ENCODE measurements around the gene RAB30.

RAB30 gene

DNA sequence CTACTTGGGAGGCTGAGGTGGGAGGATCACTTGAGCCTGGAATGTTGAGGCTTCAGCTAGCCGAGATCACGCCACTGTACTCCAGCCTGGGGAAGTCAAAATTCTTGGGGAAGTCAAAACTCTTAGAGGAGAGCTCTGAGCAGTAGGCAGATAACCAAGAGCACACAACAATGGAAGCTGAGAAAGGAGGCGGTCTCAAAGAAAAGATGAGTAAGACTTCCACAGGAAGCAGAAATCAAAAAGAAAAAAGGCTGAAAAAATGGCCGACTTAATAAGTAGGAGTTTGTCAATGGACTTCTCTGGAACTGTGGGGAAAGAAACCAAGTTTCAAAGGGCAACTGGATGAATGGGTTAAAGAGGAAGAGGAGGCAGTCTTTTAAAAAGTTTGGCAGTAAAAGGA lies 32.1 kb downstream of the RAB30 start:
- Histone ChIP-seq H3K4me3 (ENCODE audit: extremely low read depth, insufficient read depth, low read length, poor library complexity, severe bottlenecking) (no peak overlapping the region), H3K9me3 (ENCODE audit: control insufficient read depth, low read length) (no peaks in the 10 kb centered on the region), H3K4me1 (ENCODE audit: control insufficient read depth, insufficient read depth, low read length, poor library complexity, severe bottlenecking) (peaks cover 6% of the 10 kb centered on the region), H3K27ac (ENCODE audit: low read depth, low read length, severe bottlenecking) (no peak overlapping the region), H3K36me3 (ENCODE audit: control insufficient read depth, insufficient read depth, low read length) (no peaks in the 10 kb centered on the region)
- 90 to 100% methylated on average over 3 to 4 of the region's 4 CpGs for WGBS, 2 experiments (ENCODE audit: insufficient coverage in 2 of 2)

DNA sequence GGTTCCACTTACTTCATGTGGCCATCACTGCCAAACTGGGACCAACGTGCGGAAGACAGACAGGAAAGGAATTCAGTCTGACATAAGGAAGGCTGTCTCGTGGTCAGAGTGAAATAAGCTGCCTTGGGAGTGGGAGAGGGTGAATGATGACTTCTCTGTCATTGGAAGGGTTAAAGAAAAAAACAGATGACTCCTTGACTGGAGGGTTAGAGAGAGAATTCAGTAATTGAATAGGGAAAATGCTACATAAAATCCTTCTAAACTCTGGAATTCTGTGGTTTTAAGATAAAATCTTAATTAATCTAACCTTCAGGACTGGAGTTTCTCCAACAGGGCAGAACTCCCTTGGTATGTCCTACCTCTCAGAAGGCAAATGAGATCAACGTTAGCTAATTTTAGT lies 33.8 kb downstream of the RAB30 start:
- Histone ChIP-seq H3K27ac (ENCODE audit: low read depth, low read length, severe bottlenecking) (no peak overlapping the region), H3K4me1 (ENCODE audit: control insufficient read depth, insufficient read depth, low read length, poor library complexity, severe bottlenecking) (peaks cover 13% of the 10 kb centered on the region), H3K36me3 (ENCODE audit: control insufficient read depth, insufficient read depth, low read length) (no peaks in the 10 kb centered on the region), H3K9me3 (ENCODE audit: control insufficient read depth, low read length) (no peaks in the 10 kb centered on the region), H3K4me3 (ENCODE audit: extremely low read depth, insufficient read depth, low read length, poor library complexity, severe bottlenecking) (no peak overlapping the region)
- WGBS, 2 experiments (ENCODE audit: insufficient coverage in 2 of 2): 84 to 89% methylated on average over 3 of the region's 4 CpGs

DNA sequence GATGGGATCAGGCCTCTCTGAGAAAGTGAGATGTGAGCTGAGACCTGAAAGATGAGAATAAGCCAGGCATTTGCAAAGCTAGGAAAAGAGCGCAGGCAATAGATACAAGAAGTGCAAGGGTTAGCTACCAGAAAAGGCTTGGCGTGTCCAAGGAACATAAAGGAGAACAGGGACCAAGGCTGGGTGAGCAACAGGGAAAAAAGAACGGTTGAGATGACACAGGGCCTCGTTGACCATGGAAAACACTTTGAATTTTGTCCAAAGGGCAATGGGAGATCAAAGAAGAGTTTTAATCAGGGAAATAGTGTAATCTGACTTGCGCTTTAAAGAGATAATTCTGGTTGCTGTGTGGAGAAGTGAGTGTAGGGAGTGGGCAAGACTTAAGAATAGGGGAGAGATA lies 35.0 kb downstream of the RAB30 start:
- Histone ChIP-seq H3K36me3 (ENCODE audit: control insufficient read depth, insufficient read depth, low read length) (no peaks in the 10 kb centered on the region), H3K4me3 (ENCODE audit: extremely low read depth, insufficient read depth, low read length, poor library complexity, severe bottlenecking) (no peak overlapping the region)

DNA sequence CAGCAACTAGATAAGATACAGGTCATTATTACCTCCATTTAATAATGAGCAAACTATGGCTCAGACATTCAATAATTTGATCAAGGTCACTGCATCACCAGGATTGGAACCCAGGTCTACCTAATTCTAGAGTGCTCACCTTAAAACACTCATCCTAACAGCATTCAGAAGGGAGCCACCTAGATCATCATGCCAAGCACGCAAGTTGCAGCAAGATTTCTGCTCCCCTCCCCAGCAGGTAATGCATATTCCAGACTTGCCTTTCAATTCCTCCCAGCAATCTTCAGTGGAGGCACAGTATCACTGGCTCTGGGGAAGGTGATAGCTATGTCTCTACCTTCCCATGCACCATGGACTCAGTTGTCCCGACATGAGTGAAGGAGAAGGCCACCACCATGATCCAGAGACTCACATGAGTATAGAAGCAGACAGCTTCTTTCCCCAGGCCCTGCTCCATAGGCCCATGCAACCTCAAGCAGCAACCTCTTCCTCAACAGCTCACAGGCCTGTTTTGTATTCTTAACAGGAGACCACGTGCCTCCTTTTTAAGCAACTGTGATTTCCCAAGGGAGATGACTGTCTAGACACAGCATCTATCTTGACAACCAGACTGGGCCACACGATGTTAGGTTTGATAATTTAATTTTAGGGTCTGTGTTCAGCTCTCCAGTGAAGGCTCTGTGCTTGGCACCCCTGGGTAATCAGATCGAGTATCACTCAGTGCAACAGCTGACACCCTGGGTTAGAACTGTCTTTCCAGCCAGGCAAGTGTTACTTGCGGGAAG lies 36.4 kb downstream of the RAB30 start:
- WGBS, 2 experiments (ENCODE audit: insufficient coverage in 2 of 2): 93 to 97% methylated on average over 3 to 4 of the region's 6 CpGs
- no peak overlapping the region for H3K4me3 ChIP-seq (ENCODE audit: extremely low read depth, insufficient read depth, low read length, poor library complexity, severe bottlenecking)
- no peaks in the 10 kb centered on the region for H3K9me3 ChIP-seq (ENCODE audit: control insufficient read depth, low read length)
- peaks cover 13% of the 10 kb centered on the region for H3K4me1 ChIP-seq (ENCODE audit: control insufficient read depth, insufficient read depth, low read length, poor library complexity, severe bottlenecking)
- no peak overlapping the region for H3K27ac ChIP-seq (ENCODE audit: low read depth, low read length, severe bottlenecking)
- no peaks in the 10 kb centered on the region for H3K36me3 ChIP-seq (ENCODE audit: control insufficient read depth, insufficient read depth, low read length)

More for the DNA sequence above, 35.0 kb downstream of the RAB30 start:
- Histone ChIP-seq H3K27ac (ENCODE audit: low read depth, low read length, severe bottlenecking) (no peak overlapping the region), H3K4me1 (ENCODE audit: control insufficient read depth, insufficient read depth, low read length, poor library complexity, severe bottlenecking) (peaks cover 13% of the 10 kb centered on the region), H3K9me3 (ENCODE audit: control insufficient read depth, low read length) (no peaks in the 10 kb centered on the region)
- 98% methylated on average over 5 of the region's 5 CpGs for WGBS, 2 experiments (ENCODE audit: insufficient coverage in 2 of 2)

DNA sequence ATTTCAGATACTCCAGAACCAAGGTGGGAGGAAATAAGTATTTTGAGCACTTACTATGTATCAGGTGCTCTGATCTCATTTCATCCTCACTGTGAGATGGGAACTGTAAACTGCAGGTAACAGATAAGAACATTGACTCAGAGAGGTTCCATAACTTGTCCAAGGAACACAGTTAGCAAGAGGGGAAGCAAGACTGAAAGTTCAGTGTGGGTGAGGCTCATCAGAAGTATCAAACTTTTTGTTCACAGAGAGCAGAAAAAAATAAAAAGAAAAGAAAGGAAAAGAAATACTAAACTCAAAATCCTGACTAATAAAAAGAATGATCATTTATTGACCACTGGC lies 37.1 kb downstream of the RAB30 start:
- Histone ChIP-seq H3K36me3 (ENCODE audit: control insufficient read depth, insufficient read depth, low read length) (no peaks in the 10 kb centered on the region), H3K4me3 (ENCODE audit: extremely low read depth, insufficient read depth, low read length, poor library complexity, severe bottlenecking) (no peak overlapping the region), H3K27ac (ENCODE audit: low read depth, low read length, severe bottlenecking) (peak overlapping the region; percentile 38), H3K9me3 (ENCODE audit: control insufficient read depth, low read length) (no peaks in the 10 kb centered on the region), H3K4me1 (ENCODE audit: control insufficient read depth, insufficient read depth, low read length, poor library complexity, severe bottlenecking) (peaks cover 13% of the 10 kb centered on the region)

DNA sequence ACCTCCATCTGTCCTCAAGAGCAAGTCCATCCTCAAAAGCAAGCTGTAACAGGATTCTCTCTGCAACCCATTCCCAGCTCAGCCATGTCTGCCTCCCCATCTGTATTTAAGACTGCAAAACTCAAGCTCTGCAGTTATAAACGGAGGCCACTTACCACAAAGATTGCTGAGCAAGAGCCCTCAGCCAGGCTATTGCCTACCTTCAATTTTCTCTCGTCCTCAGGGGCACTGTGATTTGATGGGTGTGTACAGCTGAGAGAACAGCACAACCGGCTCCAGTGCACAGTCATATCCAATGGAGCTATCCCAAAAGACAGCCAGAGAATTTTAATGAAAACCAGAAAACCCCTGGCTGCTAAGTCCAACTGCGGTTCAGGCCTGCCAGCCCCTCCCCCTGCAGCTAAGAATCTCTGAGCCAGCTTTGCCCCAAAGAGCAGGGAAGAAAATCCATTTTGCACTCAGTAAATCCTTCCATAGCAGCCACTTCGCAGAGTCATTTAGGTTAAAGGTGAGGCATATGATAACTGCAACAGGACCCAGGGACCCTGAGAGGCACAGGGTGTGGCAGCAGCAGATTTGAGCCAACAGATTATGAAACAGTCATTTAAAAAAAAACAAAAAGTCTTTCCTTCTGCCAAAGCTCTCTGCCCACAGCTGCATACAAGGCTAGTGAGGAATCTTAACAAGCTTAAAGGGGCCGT lies 37.6 kb downstream of the RAB30 start:
- WGBS, 2 experiments (ENCODE audit: insufficient coverage in 2 of 2): 57 to 58% methylated on average over 2 to 4 of the region's 6 CpGs
- Histone ChIP-seq H3K27ac (ENCODE audit: low read depth, low read length, severe bottlenecking) (peak overlapping the region; percentile 38), H3K9me3 (ENCODE audit: control insufficient read depth, low read length) (no peaks in the 10 kb centered on the region), H3K4me3 (ENCODE audit: extremely low read depth, insufficient read depth, low read length, poor library complexity, severe bottlenecking) (no peak overlapping the region), H3K4me1 (ENCODE audit: control insufficient read depth, insufficient read depth, low read length, poor library complexity, severe bottlenecking) (peaks cover 13% of the 10 kb centered on the region), H3K36me3 (ENCODE audit: control insufficient read depth, insufficient read depth, low read length) (no peaks in the 10 kb centered on the region)

DNA sequence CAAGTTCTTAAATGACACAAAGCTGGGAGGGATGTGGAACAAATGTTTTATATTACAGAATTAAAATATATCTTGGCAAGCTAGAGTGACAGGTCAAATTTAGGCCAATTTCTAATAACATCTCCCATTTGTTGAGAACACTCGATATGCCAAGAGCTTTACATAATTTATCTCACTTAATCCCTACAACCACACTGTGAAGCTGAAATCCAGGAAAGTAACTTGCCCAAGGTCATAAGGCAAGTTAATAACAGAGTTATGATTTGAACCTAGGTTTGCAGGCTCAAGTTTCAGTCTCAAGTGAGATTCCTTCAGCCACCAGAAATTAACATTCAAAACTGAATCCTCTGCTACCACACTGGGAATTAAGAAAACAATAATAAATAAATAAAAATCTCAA lies 38.3 kb downstream of the RAB30 start:
- Histone ChIP-seq H3K4me1 (ENCODE audit: control insufficient read depth, insufficient read depth, low read length, poor library complexity, severe bottlenecking) (peaks cover 13% of the 10 kb centered on the region), H3K36me3 (ENCODE audit: control insufficient read depth, insufficient read depth, low read length) (no peaks in the 10 kb centered on the region), H3K9me3 (ENCODE audit: control insufficient read depth, low read length) (no peaks in the 10 kb centered on the region), H3K27ac (ENCODE audit: low read depth, low read length, severe bottlenecking) (no peak overlapping the region), H3K4me3 (ENCODE audit: extremely low read depth, insufficient read depth, low read length, poor library complexity, severe bottlenecking) (no peak overlapping the region)
- 86% methylated on average over 1 of the region's 1 CpG; no CpG with 5 or more reads in 1 of the 2 experiments for WGBS, 2 experiments (ENCODE audit: insufficient coverage in 2 of 2)

DNA sequence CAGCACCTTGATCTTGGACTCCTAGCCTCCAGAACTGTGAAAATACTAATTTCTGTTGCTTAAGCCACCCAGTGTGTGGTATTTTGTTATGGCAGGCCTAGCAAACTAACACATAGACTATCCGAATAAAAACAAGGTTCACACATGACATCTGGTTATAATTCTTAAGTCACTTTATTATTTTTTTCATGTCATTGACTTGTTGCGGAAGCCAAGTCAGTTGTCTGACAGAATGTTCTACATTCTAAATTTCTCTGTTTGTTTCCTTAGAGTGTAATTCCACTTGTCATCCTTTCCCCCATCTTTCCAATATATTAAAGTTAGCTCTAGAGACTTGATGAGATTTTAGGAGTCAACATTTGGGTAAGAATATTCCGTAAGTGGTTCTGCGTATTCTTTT lies 40.6 kb downstream of the RAB30 start:
- Histone ChIP-seq H3K36me3 (ENCODE audit: control insufficient read depth, insufficient read depth, low read length) (no peaks in the 10 kb centered on the region), H3K4me1 (ENCODE audit: control insufficient read depth, insufficient read depth, low read length, poor library complexity, severe bottlenecking) (peaks cover 7% of the 10 kb centered on the region), H3K4me3 (ENCODE audit: extremely low read depth, insufficient read depth, low read length, poor library complexity, severe bottlenecking) (no peak overlapping the region), H3K27ac (ENCODE audit: low read depth, low read length, severe bottlenecking) (no peak overlapping the region), H3K9me3 (ENCODE audit: control insufficient read depth, low read length) (no peaks in the 10 kb centered on the region)
- WGBS, 2 experiments (ENCODE audit: insufficient coverage in 2 of 2): 92% methylated on average over 2 of the region's 4 CpGs; no CpG with 5 or more reads in 1 of the 2 experiments

DNA sequence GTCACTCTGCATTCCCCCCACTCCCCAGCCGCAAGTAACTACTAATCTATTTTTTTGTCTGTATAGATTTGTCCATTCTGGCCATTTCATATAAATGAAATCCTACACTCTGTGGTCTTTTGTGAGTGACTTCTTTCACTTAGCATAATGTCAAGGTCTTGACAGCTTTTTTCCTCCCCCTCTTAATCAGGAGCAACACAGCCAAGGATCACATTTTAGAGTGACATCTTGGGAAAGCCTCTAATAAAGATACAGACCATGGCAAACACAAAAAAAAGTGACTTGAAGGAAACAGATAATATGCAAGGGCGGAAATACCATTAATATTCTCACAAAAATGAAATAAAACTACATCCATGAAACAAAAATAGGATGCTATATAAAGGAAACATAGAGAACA lies 43.9 kb downstream of the RAB30 start:
- WGBS, 2 experiments (ENCODE audit: insufficient coverage in 2 of 2): 100% methylated on average over 1 of the region's 2 CpGs; no CpG with 5 or more reads in 1 of the 2 experiments
- no peaks in the 10 kb centered on the region for H3K36me3 ChIP-seq (ENCODE audit: control insufficient read depth, insufficient read depth, low read length)
- H3K27ac ChIP-seq (ENCODE audit: low read depth, low read length, severe bottlenecking): no peak overlapping the region
- no peaks in the 10 kb centered on the region for H3K9me3 ChIP-seq (ENCODE audit: control insufficient read depth, low read length)
- H3K4me3 ChIP-seq (ENCODE audit: extremely low read depth, insufficient read depth, low read length, poor library complexity, severe bottlenecking): no peak overlapping the region
- peaks cover 16% of the 10 kb centered on the region for H3K4me1 ChIP-seq (ENCODE audit: control insufficient read depth, insufficient read depth, low read length, poor library complexity, severe bottlenecking)

DNA sequence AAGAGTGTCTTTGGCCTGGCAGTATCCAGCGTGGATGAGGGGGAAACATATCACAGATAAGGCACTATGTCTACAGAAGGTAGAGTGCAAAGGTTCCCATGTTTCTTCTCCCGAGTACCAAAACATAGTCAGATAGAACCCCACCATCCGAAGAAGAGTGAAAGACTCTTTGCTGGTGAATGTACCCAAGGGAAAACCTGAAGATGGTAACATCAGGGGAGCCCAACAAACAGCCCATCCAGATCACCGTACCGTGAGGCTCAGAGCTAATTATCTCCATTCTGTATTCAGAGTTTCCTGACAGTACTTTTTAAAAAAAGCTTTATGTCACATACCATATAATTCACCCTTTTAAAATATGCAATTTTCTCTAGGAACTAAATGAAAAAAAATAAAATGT lies 44.4 kb downstream of the RAB30 start:
- H3K9me3 ChIP-seq (ENCODE audit: control insufficient read depth, low read length): no peaks in the 10 kb centered on the region
- H3K4me3 ChIP-seq (ENCODE audit: extremely low read depth, insufficient read depth, low read length, poor library complexity, severe bottlenecking): no peak overlapping the region
- H3K27ac ChIP-seq (ENCODE audit: low read depth, low read length, severe bottlenecking): no peak overlapping the region
- 94% methylated on average over 2 of the region's 5 CpGs; no CpG with 5 or more reads in 1 of the 2 experiments for WGBS, 2 experiments (ENCODE audit: insufficient coverage in 2 of 2)
- peaks cover 16% of the 10 kb centered on the region for H3K4me1 ChIP-seq (ENCODE audit: control insufficient read depth, insufficient read depth, low read length, poor library complexity, severe bottlenecking)
- H3K36me3 ChIP-seq (ENCODE audit: control insufficient read depth, insufficient read depth, low read length): no peaks in the 10 kb centered on the region

DNA sequence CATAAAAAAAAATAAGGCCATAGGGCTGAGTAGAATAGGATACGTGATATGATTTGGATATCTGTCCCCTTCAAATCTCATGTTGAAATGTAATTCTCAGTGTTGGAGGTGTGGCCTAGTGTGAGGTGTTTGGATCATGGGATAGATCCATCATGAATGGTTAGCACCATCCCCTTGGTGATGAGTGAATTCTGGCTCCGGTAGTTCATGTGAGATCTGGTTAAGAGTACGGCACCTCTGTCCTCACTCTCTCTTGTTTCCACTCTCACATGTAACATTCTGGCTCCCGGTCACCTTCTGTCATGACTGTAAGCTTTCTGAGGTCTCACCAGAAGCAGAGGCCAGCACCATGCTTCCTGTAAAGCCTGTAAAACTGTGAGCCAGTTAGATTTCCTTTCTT lies 45.5 kb downstream of the RAB30 start:
- Histone ChIP-seq H3K4me3 (ENCODE audit: extremely low read depth, insufficient read depth, low read length, poor library complexity, severe bottlenecking) (no peak overlapping the region), H3K36me3 (ENCODE audit: control insufficient read depth, insufficient read depth, low read length) (no peaks in the 10 kb centered on the region), H3K9me3 (ENCODE audit: control insufficient read depth, low read length) (peaks cover 1% of the 10 kb centered on the region), H3K27ac (ENCODE audit: low read depth, low read length, severe bottlenecking) (no peak overlapping the region), H3K4me1 (ENCODE audit: control insufficient read depth, insufficient read depth, low read length, poor library complexity, severe bottlenecking) (peaks cover 16% of the 10 kb centered on the region)
- 78% methylated on average over 3 of the region's 4 CpGs; no CpG with 5 or more reads in 1 of the 2 experiments for WGBS, 2 experiments (ENCODE audit: insufficient coverage in 2 of 2)
